ENCODE measurements around the gene GTF2A2. TPM values are rescaled to one million over a fixed set of nuclear protein-coding genes. Genes with fewer than 3 reads are reported as not detected.

The GTF2A2 gene
- polyA plus RNA-seq, 1 of the 3 experiments (the other 2 are of a cell fraction), result 77.4 TPM

GRCh38 chr15:59609730-59610712 is 47.3 kb downstream of the GTF2A2 start:
- 60% methylated on average over 7 of the region's 7 CpGs for whole genome bisulfite sequencing (ENCODE audit: low lambda C conversion rate)
- Histone ChIP-seq H4K20me1 (ENCODE audit: insufficient read depth) (no peaks in the 10 kb centered on the region), H3K4me1 (ENCODE audit: control insufficient read depth in 1 of 2, insufficient read depth in 2 of 2, low read depth in 1 of 2, low read length in 1 of 2) (no peaks in the 10 kb centered on the region), H2AFZ (ENCODE audit: low read depth) (no peak overlapping the region), H3K9me2 (no peaks in the 10 kb centered on the region), H3K27ac (ENCODE audit: low read depth in 2 of 2, low read length in 1 of 2) (no peak overlapping the region), H3K79me2 (ENCODE audit: insufficient read depth) (no peaks in the 10 kb centered on the region), H3K4me3 (ENCODE audit: low read depth in 2 of 2, low read length in 1 of 2) (no peak overlapping the region), H3K27me3 (ENCODE audit: insufficient read depth) (no peaks in the 10 kb centered on the region; the same call in 1 of the 2 replicates), H3K9me3 (no peaks in the 10 kb centered on the region), H3K4me2 (no peak overlapping the region), H3F3A (replicated peaks; ENCODE audit: insufficient read depth) (no peaks in the 10 kb centered on the region), H3K36me3 (replicated peaks in 1 of 2; ENCODE audit: control insufficient read depth in 1 of 2, insufficient read depth in 2 of 2, low read length in 1 of 2) (no peaks in the 10 kb centered on the region), H3K9ac (no peak overlapping the region)
- CTCF ChIA-PET, result no interaction called here
- POLR2A ChIA-PET, result no interaction called here
- TF ChIP-seq RFX5 (IDR thresholded peaks at IDR 0.05; ENCODE audit: low read length), result no peak
- no peak for TF ChIP-seq GABPA (IDR thresholded peaks at IDR 0.05; ENCODE audit: low read depth)
- no peak for TF ChIP-seq USF1 (IDR thresholded peaks at IDR 0.05; ENCODE audit: borderline replicate concordance, low read depth)
- TF ChIP-seq MAX (IDR thresholded peaks at IDR 0.05; ENCODE audit: low read depth), result no peak
- TF ChIP-seq ELF1 (IDR thresholded peaks at IDR 0.05), result no peak
- no peak for TF ChIP-seq RCOR1 (IDR thresholded peaks at IDR 0.05; ENCODE audit: low read length)
- no peak for TF ChIP-seq TEAD4 (IDR thresholded peaks at IDR 0.05; ENCODE audit: borderline replicate concordance, insufficient read depth)
- no peak for TF ChIP-seq CTCF (IDR thresholded peaks at IDR 0.05)
- no peak for TF ChIP-seq MXI1 (IDR thresholded peaks at IDR 0.05; ENCODE audit: low read depth, low read length)
- TF ChIP-seq TAF1 (IDR thresholded peaks at IDR 0.05; ENCODE audit: borderline replicate concordance, low read depth, low read length), result no peak
- TF ChIP-seq NFIC (IDR thresholded peaks at IDR 0.05; ENCODE audit: borderline replicate concordance), result no peak
- DNase-seq, result no peak

- no peaks in the 10 kb centered on the region for H3K9me3 ChIP-seq
- no peak overlapping the region for H2AFZ ChIP-seq (ENCODE audit: low read depth)
- no peaks in the 10 kb centered on the region for H3K9me2 ChIP-seq
- H3K9ac ChIP-seq, result no peak overlapping the region
- no peaks in the 10 kb centered on the region; the same call in 1 of the 2 replicates for H3K27me3 ChIP-seq (ENCODE audit: insufficient read depth)
- no peaks in the 10 kb centered on the region for H3K79me2 ChIP-seq (ENCODE audit: insufficient read depth)
- no peaks in the 10 kb centered on the region for H3K36me3 ChIP-seq (replicated peaks in 1 of 2; ENCODE audit: control insufficient read depth in 1 of 2, insufficient read depth in 2 of 2, low read length in 1 of 2)
- no peak overlapping the region for H3K4me3 ChIP-seq (ENCODE audit: low read depth in 2 of 2, low read length in 1 of 2)
- ChIA-PET POLR2A (no interaction called here), CTCF (interaction anchor here (0.6 kb wide), 1 partner anchor 454 kb away, joined by 3 read pairs; no protein-coding TSS in a partner anchor)
- TF ChIP-seq USF2 (IDR thresholded peaks at IDR 0.05; ENCODE audit: borderline replicate concordance, low read depth, low read length), result no peak
- no peaks in the 10 kb centered on the region for H4K20me1 ChIP-seq (ENCODE audit: insufficient read depth)
- no peak overlapping the region for H3K4me2 ChIP-seq
- H3F3A ChIP-seq (replicated peaks; ENCODE audit: insufficient read depth), result no peaks in the 10 kb centered on the region
- H3K4me1 ChIP-seq (ENCODE audit: control insufficient read depth in 1 of 2, insufficient read depth in 2 of 2, low read depth in 1 of 2, low read length in 1 of 2), result no peaks in the 10 kb centered on the region
- H3K27ac ChIP-seq (ENCODE audit: low read depth in 2 of 2, low read length in 1 of 2), result no peak overlapping the region
- DNase-seq, result no peak
- WGBS (ENCODE audit: low lambda C conversion rate), result 53% methylated on average over 5 of the region's 5 CpGs
These were observed 51.3 kb downstream of the GTF2A2 start for GRCh38 chr15:59605994-59606393.

All from SK-N-SH (cell line).